Activated T-cell treated with anti-CD3 and anti-CD28 coated beads for 4 hours (primary cell): ENCODE measurements around the gene RTN4RL2.

Experiments
- DNase-seq: peaks from one replicate; pipeline ENCODE4 v3.0.0-alpha.2; 2020

The RTN4RL2 gene

DNA sequence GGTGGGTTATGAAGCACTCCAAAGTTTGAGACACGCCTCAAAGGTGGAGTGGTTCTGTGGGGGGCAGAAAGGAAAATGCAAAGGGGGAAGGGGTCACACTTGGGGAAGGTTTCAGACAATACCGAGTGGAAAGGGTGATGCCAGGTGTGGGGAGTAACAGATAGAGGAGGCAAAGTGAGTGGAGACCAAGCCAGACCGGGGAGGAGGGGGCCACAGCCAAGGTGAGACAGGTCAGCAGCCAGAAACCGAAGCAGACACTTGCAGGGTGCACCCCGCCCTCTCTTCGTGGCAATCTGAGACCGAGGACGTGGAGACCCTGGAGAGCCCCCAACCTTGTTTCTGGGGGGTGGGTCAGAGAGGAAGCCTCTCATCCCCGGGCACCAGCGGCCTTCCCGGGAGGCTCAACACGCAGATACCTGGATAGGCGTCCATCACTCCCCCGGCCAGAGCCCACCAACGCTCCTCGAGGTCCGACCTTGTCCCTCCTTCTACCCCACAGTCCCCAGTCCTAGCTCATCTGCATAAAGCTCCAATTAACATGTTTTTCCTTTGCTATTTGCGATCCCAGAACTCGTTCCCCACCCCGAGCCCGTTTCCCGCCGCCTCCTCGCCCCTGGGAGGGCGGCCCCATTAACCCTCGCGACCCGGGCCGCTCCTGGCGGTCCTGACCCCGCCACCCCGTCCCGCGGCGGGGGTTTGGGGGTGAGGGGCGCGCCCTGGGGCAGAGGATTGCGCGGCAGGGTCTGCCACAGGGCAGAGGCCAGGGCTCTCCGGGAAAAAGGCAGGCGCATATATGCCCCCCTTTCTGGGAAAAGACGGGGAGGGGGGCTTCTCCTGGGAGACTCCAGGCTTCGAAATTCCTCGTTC is 21.8 kb downstream of the RTN4RL2 start:
- DNase-seq: no peak

DNA sequence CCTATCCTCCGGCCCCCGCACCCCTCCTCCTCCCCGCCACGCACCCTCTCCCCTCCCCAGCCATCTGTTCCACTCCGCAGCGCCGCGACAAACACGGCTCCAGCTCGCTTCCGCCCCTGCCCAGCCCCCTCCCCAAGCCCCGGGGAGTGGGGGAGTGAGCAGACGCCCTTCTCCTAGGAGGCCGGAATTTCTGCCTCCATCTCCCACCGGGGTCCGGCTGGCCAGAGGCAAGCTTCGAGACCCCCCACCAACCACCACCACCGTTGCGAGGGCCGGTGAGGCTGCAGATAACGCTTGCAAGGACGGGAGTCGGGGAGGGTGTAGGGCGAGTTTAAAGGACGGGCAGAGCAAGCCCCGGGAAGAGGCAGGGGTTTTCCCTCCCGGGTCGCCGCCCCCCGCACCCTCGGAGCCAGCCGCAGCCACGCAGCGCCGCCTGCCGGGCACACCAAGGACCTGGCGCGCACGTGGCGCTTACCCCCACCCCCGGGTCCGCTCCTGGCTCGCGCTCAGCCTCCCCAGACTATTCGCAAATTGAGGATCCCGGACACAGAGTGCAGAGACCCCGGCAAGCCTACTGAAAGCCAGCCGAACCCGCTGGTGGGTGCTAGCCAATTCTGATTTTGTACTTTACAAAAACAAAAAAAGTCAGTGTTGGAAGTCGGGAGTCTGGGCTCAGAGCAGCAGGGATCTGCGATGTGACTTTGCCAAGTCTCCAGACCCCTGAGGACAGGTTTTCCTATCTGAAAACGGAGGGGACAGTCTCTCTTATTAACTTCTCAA is 22.6 kb downstream of the RTN4RL2 start:
- peak; percentile 72 for DNase-seq

DNA sequence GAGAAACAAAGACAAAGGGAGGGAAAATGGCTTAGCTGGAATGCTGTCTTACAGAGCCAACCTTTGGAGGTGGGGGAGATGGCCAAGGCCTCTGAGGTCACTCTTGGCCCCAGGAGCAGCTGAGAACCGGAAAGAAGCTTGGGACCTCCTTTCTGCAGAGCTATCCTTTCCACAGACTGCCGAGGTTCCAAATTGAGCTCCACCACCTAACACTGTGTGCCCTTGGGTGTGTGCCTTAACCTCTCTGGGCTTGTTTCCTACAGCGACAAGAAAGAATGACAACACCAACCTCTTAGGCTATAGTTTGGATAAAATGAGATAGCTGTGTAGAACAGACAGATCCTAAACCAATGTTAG is 23.2 kb downstream of the RTN4RL2 start:
- DNase-seq: no peak

DNA sequence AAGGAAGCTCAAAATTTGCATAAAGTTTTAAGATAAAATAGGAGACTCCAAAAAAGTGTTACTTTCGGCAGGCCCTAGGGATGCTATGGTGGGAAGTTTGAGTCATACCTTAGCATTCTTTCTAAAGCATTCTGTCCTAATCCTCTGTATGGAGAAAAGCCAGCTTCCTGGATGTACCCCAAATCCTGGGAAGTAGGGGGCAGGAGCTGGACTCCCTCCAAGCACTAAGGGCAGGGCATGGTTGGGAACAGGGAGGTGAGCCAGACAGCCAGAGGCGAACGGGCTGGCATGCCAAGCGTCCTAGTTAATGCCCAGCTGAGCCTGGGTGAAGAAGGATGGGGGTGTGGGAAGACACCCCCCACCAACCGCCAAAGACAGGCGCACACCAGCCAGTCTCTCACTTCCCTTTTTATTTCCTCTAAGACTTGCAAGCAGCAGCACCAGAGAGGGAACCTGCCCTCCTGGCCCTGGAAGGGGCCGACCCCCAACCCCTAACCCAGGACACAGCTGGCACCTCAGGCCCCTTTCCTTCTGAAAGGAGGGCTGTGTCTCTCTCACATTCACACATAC is 23.9 kb downstream of the RTN4RL2 start:
- no peak for DNase-seq

DNA sequence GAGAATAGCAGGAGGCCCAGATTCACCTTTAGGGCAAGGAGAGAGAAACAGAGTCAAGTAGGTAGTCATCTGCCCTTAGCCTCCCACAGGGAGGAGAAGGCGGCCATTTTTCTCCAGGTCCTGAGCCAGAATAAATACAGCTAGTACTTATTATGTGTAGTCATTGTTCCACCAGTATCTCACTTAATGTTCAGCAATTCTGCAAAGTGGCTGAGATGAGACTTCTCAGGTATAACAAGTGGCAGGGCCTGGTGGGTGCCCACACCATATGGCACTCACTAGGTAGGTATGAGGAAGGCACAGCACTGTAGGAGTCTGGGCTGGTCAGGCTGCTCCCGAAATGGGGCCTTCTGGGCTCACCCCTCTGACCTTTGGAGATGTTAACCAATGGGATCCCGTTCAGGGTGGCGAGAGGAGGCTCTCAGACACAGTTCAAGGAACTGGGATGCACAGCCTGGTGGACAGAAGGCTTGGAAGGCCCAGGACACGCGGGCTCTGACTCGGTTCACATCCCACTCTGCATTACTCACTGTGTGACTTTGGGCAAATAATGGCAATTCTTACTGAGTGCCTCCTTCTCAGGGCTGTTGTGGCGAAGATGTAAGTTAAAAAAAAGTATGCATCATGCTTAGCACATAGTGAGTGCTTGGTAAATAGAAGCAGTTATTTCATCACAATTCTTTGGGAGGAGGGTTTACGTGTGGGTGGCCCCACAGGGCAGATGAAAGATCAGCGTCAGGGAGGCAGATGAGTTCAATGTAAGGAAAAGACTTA is 25.1 kb downstream of the RTN4RL2 start:
- no peak for DNase-seq

DNA sequence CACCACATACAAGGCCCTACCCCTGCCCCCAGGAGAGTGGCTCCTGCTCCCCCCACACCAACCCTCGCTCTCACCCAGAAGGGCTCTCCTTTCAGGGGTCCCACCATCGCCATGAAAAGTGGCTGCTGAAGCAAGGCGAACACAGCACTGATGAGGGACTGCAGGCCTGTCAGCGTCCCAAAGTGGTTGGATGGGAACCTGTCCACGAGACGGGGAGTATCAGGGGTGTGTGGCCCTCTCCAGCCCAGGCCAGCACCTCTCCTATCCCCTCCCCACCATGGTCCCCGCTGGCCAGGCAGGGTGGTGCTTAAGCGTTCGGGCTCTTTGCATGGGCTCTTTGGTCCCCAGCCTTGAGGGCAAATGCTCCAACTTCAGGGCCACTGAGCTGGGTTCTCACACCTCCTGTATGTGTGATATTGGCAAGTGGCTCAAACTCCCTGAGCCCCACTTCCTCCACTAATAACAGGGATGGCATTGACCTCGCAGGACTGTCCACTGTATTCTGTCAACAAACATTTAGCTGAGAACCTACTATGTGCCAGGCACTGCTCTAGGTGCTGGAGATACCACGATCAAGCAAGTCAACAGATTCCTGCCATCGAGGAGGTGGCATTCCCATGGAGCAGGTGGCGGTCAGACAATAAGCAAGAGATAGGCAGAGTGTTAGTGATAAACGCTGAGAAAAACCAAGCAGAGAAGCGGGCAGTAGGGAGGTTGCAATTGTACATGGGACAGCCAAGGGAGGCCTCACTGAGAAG is 26.9 kb downstream of the RTN4RL2 start:
- DNase-seq: no peak

DNA sequence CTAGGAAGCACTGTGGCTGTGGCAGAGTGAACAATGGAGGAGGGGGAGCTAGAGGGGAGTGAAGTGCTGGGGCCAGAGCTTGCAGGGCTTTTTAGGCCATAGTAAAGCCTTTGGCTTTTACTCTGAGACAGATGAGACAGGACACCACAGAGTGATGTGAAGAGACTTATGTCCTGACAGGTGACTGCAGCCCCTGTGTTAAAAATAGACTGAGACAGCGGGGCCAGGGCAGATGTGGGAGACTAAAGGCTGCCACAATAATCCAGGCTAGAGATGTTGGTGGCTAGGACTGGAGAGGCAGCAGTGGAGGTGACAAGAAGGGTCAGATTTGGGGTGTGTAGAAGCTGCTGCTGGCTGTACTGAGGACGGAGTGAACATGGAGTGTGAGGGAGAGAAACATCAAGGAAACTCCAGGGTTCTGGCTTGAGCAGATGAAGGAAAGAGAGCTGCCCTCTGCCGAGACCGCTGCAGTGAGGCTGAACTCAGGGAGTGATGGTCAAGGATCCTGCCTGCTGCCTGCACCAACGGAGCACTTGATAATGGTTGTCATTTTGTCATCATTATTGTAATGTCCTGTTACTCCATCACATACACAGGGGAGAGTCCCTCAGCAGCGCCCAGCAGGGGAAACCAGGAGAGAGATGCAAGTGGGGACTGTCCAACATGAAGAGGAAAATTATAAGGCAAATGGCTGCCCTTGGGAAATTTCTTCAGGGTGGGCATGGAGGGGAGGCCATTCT is 27.8 kb downstream of the RTN4RL2 start:
- no peak for DNase-seq

DNA sequence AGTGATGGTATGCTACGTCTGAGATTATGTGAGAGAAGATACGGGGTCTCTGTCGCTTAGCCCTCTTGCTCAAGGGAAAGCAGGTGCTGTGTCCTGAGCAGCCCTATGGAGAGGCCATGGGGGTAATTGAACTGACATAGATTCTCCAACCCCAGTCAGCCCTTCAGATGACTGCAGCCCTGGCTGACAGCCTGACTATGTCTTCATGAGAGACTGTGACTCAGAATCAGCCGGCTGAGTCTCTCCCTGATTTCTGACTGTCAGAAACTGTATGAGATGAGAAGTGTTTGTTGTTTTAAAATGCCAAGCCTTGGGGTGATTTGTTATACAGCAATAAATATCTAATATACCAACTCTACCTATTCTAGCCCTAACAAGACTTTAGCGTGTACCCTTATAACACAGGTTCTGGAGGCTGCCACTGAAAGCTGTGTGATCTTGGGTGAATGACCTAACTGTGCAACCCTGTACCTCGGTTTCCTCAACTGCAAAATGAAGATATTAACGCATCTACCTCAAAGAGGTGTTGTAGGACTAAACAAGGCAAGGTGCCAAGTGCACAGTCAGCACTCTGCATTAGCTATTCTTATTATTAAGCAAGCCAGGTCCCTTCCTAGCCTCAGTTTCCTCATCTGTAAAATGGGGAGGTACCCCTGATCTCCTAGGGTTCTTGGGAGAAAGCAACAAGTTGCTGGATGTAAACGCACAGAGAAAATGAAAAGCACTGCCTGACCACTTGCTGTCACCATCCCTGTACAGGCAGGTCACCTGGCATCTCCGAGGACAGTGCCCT is 30.3 kb downstream of the RTN4RL2 start:
- DNase-seq: no peak

DNA sequence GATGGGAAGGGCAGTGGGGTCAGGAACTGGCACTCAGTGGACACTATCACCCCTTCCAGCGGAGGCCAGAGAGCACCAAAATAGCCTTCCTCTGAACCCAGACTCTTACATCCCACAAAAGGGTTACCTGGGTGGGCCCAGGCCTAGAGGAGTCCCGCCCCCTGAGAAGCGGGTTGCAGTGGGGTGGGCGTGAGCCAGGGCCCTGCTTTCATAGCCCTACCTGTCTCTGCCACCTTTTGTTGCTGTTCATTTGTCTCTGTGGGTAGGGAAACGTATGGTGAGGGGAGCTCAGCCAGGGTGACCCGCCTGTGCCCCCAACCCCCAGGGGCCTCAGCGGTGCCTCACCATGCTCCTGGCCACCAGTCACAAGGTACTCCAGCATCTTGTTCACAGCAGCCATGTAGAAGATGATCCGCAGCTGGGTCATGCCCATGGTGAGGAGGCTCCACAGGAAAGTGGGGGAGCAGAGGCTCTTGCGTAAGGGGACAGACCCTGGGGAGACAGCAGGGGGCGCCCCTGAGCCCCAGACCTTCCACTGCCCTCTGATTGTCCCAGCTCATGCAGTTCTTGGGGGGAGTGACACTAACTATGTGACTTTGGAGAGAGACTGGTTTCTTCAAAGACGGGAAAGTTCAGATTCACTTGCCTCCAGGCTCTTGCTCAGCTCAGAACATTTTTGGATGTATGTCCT is 31.2 kb downstream of the RTN4RL2 start:
- DNase-seq: no peak

DNA sequence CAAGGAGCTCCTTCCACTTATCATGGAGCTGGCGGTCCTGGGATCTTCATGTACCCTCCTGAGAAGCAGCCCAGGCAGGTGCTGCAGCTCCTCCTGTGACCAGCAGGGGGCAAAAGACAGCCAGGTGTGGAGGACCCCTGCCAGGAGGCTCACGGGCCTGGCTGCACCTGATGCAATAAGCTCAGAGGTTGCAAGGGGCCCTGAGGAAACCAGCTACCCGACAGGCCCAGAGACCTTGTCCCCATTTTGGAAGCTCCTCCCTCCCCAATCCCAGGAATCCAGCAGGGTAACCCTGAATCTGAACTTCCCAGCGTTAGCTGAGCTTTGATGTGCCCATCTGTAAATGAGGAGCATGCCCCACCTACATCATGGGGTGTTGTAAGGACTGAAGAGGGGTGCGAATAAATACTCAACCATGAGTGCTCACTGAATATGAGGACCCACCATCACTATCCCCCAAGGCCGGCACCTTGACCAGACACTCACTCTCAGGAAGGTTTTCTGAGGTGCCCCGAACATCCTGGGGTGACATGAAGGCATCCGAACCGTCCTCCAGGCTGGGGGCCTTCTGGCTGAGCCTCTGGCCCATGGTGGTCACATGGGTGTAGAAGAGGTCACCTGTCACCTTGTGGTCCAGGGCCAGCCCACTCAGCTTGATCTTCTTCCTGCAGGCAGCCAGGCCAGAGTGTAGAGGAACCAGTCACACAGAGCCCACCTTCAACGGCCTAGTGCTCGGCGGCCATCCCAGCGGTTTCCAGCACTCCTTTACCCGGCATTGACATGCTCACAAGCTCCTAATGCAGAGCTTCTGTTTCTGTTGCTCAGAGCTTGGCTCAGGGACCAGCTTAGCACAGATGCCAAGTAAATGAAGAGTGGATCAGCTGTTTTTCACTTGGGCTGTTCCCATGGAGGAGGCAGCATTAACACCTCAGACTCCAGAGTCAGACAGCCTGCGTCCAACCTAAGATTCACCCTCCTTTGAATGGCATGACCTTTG is 33.5 kb downstream of the RTN4RL2 start:
- DNase-seq: peak; percentile 82

DNA sequence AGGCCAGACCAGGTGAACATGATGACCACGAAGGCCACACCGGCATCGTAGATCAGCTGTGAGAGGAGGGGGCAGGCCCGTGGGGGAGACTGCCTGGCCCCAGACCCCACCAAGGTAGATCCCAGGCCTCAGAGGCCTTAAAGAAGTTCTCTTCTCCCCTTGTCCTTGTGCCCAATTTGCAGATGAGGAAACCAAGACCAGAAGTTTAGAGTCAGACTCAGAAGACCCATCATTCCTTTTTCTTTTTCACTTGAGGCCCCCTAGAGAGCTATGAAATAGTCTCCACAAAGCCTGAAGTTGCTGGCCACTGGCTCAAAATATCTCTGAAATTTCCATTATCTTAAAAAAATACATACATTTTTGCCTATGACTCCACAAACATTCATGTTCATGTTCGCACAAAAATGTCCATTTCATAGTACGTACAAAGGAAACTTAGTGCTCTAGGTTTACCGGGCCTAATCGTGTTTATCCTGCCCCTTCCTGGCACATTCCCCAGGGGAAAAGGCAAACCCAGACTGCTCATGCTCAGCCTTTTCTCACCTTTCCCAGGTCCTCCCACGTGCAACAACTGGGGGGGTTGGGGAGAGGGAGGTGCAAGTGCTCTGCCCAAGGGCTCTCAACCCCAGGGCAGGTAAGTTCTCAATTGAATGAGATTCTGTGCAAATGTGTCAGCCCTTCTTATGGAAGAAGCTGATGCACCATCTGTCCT is 35.9 kb downstream of the RTN4RL2 start:
- DNase-seq: no peak

DNA sequence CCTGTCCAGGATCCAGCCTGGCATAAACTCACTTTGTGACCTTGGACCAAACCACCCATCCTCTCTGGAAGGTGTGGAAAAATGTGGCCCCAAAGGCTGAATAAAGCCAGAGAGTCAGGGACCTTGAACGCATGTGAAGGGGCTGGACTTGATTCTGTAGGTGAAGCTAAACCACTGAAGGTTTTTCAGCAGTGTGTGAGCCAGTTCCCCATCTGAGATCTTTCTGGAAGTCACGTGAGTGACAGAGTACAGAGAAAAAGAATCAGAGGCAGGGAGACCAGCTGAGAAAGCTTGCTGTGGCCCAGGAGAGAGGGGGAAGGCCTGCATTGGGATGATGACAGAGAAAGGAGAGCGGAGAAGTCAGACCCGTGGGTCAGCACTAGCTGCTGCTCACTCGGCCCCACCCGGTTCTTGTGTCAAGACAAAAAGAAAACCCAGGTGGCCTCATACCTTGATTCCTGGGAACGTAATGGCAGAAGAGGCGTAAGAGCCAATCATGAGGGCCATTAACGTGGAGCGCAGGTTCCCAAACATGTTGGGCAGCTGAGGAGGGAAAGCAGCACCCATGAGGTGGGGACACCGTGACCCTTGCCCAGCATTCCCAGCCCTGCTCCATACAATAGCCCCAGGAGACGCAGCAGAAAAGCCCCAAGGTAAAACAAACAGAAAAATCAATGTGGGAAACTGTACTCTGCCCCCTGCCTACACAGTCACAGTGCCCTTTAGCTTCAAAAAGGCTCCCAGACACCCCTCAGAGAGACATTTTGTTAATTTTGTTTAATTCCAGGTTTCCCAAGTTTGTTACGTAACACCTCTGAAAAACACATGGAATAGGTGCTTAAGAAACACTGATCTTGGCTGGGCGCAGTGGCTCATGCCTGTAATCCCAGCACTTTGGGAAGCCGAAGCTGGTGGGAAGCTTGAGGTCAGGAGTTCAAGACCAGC is 37.2 kb downstream of the RTN4RL2 start:
- no peak for DNase-seq

DNA sequence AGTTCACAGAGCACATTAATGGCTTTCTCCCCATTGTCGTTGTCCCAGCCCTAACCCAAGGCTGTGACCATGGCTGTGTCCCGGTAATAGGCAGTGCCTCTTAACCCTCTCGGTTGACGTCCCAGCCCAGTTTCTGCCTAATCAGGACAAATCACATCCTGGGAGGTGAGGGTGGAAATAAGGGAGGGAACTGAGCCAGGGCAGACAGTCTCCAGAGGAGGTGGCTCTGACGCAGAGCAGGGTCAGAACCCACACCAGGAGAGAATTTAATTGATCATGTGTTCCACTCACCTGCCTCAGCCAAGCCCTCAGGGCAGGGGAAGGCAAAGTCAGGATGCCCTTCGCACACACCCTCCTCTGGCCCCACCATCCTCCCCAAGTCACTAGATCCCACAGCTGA is 38.2 kb downstream of the RTN4RL2 start:
- DNase-seq: no peak

DNA sequence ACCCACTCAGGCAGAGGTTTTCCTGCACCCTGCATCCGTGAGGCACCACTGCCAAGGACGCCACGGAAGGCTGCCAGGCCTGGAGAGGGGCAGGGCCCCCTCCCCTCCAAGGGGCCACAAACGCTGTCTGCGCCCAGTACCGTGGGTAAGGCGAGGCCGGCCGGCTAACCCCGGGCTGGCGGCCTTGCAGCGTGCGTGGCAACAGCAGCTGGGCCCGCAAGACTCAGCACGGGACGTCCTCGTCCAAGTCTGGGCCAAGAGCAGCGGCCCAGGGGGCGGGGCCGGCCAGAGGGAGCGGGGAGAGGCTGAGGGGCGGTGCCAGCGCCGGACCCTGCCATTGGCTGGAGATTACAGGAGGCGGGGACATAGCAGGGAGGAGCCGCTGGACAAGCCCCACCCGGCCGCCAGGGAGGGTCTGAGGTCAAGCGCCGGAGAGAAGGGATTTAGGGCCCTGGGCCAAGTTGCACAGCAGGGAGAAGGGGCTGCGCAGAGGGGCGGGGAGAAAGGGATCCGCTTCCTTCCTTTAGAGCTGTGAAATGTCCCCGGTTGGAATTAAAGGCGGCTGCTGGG is 39.2 kb downstream of the RTN4RL2 start:
- DNase-seq: no peak

DNA sequence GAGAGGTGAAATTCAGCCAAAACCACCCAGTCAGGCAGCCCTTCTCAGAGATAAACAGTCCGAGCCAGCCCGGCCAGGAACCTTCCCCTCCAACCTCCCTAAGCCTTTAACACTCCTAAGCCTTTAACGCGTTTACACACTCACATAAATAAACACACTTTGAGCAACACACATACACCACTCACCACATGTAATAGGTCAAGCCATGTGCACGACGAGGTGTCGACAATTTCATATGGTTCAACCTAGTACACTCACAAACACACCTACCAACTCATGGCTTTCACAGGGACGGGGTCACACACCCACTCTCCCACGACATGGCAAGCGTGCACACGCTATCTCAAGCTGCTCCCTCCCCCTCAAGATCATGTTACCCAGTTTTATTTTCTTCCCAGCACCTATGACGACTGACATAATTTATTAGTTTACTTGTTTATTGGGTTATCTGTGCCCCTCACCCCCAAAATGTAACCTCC is 39.7 kb downstream of the RTN4RL2 start:
- DNase-seq: no peak

DNA sequence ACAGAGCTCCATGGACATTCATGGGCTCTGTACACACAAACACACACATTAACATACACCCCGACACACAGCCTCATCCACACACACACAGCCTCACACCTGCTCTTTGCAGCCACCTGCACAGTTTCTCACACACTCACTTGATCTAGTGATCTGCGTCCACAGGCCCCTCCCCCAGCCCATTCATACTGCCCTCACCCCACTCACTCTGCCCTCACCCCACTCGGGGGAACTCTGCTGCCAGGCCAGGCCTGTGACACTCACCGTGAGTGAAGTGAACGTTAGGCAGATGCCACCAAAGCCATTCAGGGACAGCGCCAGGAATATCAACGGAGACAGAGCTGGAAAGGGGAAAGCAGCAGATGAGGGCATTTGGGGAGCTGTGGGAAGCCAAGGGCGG is 40.2 kb downstream of the RTN4RL2 start:
- DNase-seq: no peak
